Chondrocyte (in vitro differentiated cells): ENCODE data around the gene CARF. TPM values are rescaled to one million over a fixed set of nuclear protein-coding genes. Genes with fewer than 3 reads are reported as not detected.
A peak's percentile ranks its signal among the peaks of the same experiment; 100 is the strongest.
"Not testable (repeated sequence)": the region's sequence is repeated elsewhere in the genome, so short reads cannot be mapped to it uniquely, and the experiment has no call there.

Experiments used
- DNase-seq: peaks from one replicate; pipeline ENCODE4 v3.0.0; 2021; ENCODE audit warnings: mixed read lengths, low spot score
- H3K27ac Mint-ChIP-seq: one replicate; pipeline ENCODE4 v1.8.0; 2021; ENCODE audit warnings: mild to moderate bottlenecking, moderate library complexity, mixed read lengths; ENCODE audit not compliant: unreplicated experiment
- H3K27me3 Mint-ChIP-seq: 2 replicates; pipeline ENCODE4 v1.8.0; 2021; ENCODE audit warnings: low read depth, mixed read lengths
- H3K36me3 Mint-ChIP-seq: 2 replicates; pipeline ENCODE4 v1.8.0; 2021; ENCODE audit warnings: low read depth, mixed read lengths
- H3K4me1 Mint-ChIP-seq: 2 replicates; pipeline ENCODE4 v1.8.0; 2021; ENCODE audit warnings: low read depth, mild to moderate bottlenecking, mixed read lengths
- H3K4me3 Mint-ChIP-seq: one replicate; pipeline ENCODE4 v1.8.0; 2021; ENCODE audit warnings: mild to moderate bottlenecking, moderate library complexity, mixed read lengths; ENCODE audit not compliant: unreplicated experiment
- H3K9me3 Mint-ChIP-seq: 2 replicates; pipeline ENCODE4 v1.8.0; 2021; ENCODE audit warnings: low read depth, mixed read lengths
- CTCF ChIP-seq: fragments of 200-600 bp; sonication (generic); IDR thresholded peaks from 2 replicates; pipeline ENCODE4 v1.5.0; 2021; ENCODE audit warnings: antibody characterized with exemption, mild to moderate bottlenecking, moderate library complexity
- total RNA-seq: library from RNA; stranded (reverse); gene quantifications from 3 replicates; pipeline ENCODE4 v1.2.1, GENCODE V29; 2021

CARF gene
- total RNA-seq, 1 donor from 2014 or later: 8.4 TPM

- no peak overlapping the region for H3K4me3 Mint-ChIP-seq
- H3K27ac Mint-ChIP-seq: peak overlapping the region; percentile 70
- peaks cover 16% of the 10 kb centered on the region for H3K4me1 Mint-ChIP-seq
- no peaks in the 10 kb centered on the region for H3K27me3 Mint-ChIP-seq
- DNase-seq: no peak
- peaks cover 12% of the 10 kb centered on the region for H3K36me3 Mint-ChIP-seq
- TF ChIP-seq CTCF: no peak
- H3K9me3 Mint-ChIP-seq: no peaks in the 10 kb centered on the region
Observed at GRCh38 chr2:202982779-202983491, 70.9 kb downstream of the CARF start.

GRCh38 chr2:202989749-202990148, 77.7 kb downstream of the CARF start:
- Mint-ChIP-seq H3K4me3 (no peak overlapping the region), H3K4me1 (peaks cover 9% of the 10 kb centered on the region), H3K9me3 (no peaks in the 10 kb centered on the region), H3K27me3 (no peaks in the 10 kb centered on the region), H3K27ac (no peak overlapping the region), H3K36me3 (no peaks in the 10 kb centered on the region)
- no peak for DNase-seq
- no peak for TF ChIP-seq CTCF

- Mint-ChIP-seq H3K4me3 (no peak overlapping the region), H3K27me3 (no peaks in the 10 kb centered on the region), H3K4me1 (peaks cover 9% of the 10 kb centered on the region), H3K9me3 (no peaks in the 10 kb centered on the region), H3K36me3 (no peaks in the 10 kb centered on the region), H3K27ac (no peak overlapping the region)
- DNase-seq: no peak
- no peak for TF ChIP-seq CTCF
Observed at GRCh38 chr2:202990501-202990900, 78.4 kb downstream of the CARF start.

- H3K27me3 Mint-ChIP-seq, H3K9me3 Mint-ChIP-seq, H3K27ac Mint-ChIP-seq, H3K4me1 Mint-ChIP-seq, H3K36me3 Mint-ChIP-seq, DNase-seq, H3K4me3 Mint-ChIP-seq: not testable (repeated sequence)
Observed at GRCh38 chr2:202997113-202997512, 85.0 kb downstream of the CARF start.

- TF ChIP-seq CTCF: no peak
- DNase-seq: no peak
Observed at GRCh38 chr2:203002054-203002821, 90.2 kb downstream of the CARF start.

More at GRCh38 chr2:203002054-203002821, 90.2 kb downstream of the CARF start:
- Mint-ChIP-seq H3K27ac (no peak overlapping the region), H3K4me1 (peaks cover 4% of the 10 kb centered on the region), H3K27me3 (no peaks in the 10 kb centered on the region), H3K36me3 (no peaks in the 10 kb centered on the region), H3K4me3 (no peak overlapping the region), H3K9me3 (no peaks in the 10 kb centered on the region)
